ENCODE measurements around the gene ERGIC2. TPM values are rescaled to one million over a fixed set of nuclear protein-coding genes. Genes with fewer than 3 reads are reported as not detected.

Gene ERGIC2
- total RNA-seq, 1 donor = 50.3 TPM

DNA sequence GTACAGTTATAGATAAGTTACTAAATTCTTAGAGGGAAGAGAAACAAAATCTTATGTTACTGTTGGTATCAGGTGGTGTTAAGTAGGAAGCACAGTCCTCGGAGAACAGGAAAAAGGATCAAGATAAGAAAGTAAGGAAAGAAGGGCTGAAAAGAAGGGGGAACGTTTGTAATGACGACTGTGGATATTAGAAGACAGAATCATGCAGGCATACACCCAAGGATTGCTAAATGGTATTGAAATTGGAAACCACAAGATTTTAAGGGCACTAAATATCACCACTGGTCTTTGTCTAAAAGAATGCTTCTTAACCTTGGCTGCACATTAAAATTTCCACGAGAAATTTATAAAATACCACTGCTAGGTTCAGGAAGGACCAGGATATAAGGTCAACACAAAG is 34.1 kb upstream of the ERGIC2 start:
- no peak overlapping the region for H3K4me2 ChIP-seq (ENCODE audit: insufficient read depth, low read length)
- TF ChIP-seq, protein P1, sequence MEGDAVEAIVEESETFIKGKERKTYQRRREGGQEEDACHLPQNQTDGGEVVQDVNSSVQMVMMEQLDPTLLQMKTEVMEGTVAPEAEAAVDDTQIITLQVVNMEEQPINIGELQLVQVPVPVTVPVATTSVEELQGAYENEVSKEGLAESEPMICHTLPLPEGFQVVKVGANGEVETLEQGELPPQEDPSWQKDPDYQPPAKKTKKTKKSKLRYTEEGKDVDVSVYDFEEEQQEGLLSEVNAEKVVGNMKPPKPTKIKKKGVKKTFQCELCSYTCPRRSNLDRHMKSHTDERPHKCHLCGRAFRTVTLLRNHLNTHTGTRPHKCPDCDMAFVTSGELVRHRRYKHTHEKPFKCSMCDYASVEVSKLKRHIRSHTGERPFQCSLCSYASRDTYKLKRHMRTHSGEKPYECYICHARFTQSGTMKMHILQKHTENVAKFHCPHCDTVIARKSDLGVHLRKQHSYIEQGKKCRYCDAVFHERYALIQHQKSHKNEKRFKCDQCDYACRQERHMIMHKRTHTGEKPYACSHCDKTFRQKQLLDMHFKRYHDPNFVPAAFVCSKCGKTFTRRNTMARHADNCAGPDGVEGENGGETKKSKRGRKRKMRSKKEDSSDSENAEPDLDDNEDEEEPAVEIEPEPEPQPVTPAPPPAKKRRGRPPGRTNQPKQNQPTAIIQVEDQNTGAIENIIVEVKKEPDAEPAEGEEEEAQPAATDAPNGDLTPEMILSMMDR (IDR thresholded peaks at IDR 0.05; ENCODE audit: extremely low read depth, low read depth, low read length) = no peak
- H3K27ac ChIP-seq (ENCODE audit: low read depth, low read length) = no peak overlapping the region
- no peaks in the 10 kb centered on the region for H3K36me3 ChIP-seq (ENCODE audit: insufficient read depth, low read length)
- H3K4me3 ChIP-seq (ENCODE audit: insufficient read depth, low read length) = no peak overlapping the region
- no peaks in the 10 kb centered on the region for H3K79me2 ChIP-seq (ENCODE audit: insufficient read depth, low read length)
- H4K20me1 ChIP-seq (ENCODE audit: insufficient read depth, low read length) = no peaks in the 10 kb centered on the region
- no peaks in the 10 kb centered on the region for H3K9me3 ChIP-seq (ENCODE audit: low read depth, low read length)
- no peak overlapping the region for H2AFZ ChIP-seq (ENCODE audit: low read length)
- no peaks in the 10 kb centered on the region for H3K27me3 ChIP-seq (ENCODE audit: insufficient read depth, low read length)
- DNase-seq (ENCODE audit: insufficient read length, low spot score, missing footprints) = no peak
- H3K4me1 ChIP-seq (ENCODE audit: insufficient read depth, low read length) = no peaks in the 10 kb centered on the region

GRCh38 chr12:29414368-29414767 is 33.4 kb upstream of the ERGIC2 start:
- no peaks in the 10 kb centered on the region for H3K36me3 ChIP-seq (ENCODE audit: insufficient read depth, low read length)
- H3K9me3 ChIP-seq (ENCODE audit: low read depth, low read length) = no peaks in the 10 kb centered on the region
- H2AFZ ChIP-seq (ENCODE audit: low read length) = no peak overlapping the region
- TF ChIP-seq, protein P1 (IDR thresholded peaks at IDR 0.05; ENCODE audit: extremely low read depth, low read depth, low read length) = no peak
- no peak overlapping the region for H3K4me2 ChIP-seq (ENCODE audit: insufficient read depth, low read length)
- no peak overlapping the region for H3K27ac ChIP-seq (ENCODE audit: low read depth, low read length)
- DNase-seq (ENCODE audit: insufficient read length, low spot score, missing footprints) = no peak
- H3K4me1 ChIP-seq (ENCODE audit: insufficient read depth, low read length) = no peaks in the 10 kb centered on the region
- H4K20me1 ChIP-seq (ENCODE audit: insufficient read depth, low read length) = no peaks in the 10 kb centered on the region
- no peaks in the 10 kb centered on the region for H3K79me2 ChIP-seq (ENCODE audit: insufficient read depth, low read length)
- H3K4me3 ChIP-seq (ENCODE audit: insufficient read depth, low read length) = no peak overlapping the region
- no peaks in the 10 kb centered on the region for H3K27me3 ChIP-seq (ENCODE audit: insufficient read depth, low read length)

GRCh38 chr12:29405561-29405960 is 24.6 kb upstream of the ERGIC2 start:
- no peak overlapping the region for H3K27ac ChIP-seq (ENCODE audit: low read depth, low read length)
- H3K27me3 ChIP-seq (ENCODE audit: insufficient read depth, low read length) = peaks cover 6% of the 10 kb centered on the region
- TF ChIP-seq, protein P1 (IDR thresholded peaks at IDR 0.05; ENCODE audit: extremely low read depth, low read depth, low read length) = no peak
- no peaks in the 10 kb centered on the region for H3K79me2 ChIP-seq (ENCODE audit: insufficient read depth, low read length)
- H3K4me3 ChIP-seq (ENCODE audit: insufficient read depth, low read length) = no peak overlapping the region
- DNase-seq (ENCODE audit: insufficient read length, low spot score, missing footprints) = no peak
- no peak overlapping the region for H2AFZ ChIP-seq (ENCODE audit: low read length)
- no peak overlapping the region for H3K4me2 ChIP-seq (ENCODE audit: insufficient read depth, low read length)
- no peaks in the 10 kb centered on the region for H4K20me1 ChIP-seq (ENCODE audit: insufficient read depth, low read length)
- no peaks in the 10 kb centered on the region for H3K4me1 ChIP-seq (ENCODE audit: insufficient read depth, low read length)
- H3K36me3 ChIP-seq (ENCODE audit: insufficient read depth, low read length) = no peaks in the 10 kb centered on the region
- H3K9me3 ChIP-seq (ENCODE audit: low read depth, low read length) = no peaks in the 10 kb centered on the region

- Histone ChIP-seq H3K4me2 (ENCODE audit: insufficient read depth, low read length) (no peak overlapping the region), H4K20me1 (ENCODE audit: insufficient read depth, low read length) (no peaks in the 10 kb centered on the region), H2AFZ (ENCODE audit: low read length) (no peak overlapping the region), H3K27me3 (ENCODE audit: insufficient read depth, low read length) (peaks cover 6% of the 10 kb centered on the region), H3K79me2 (ENCODE audit: insufficient read depth, low read length) (no peaks in the 10 kb centered on the region), H3K27ac (ENCODE audit: low read depth, low read length) (no peak overlapping the region), H3K36me3 (ENCODE audit: insufficient read depth, low read length) (no peaks in the 10 kb centered on the region), H3K4me1 (ENCODE audit: insufficient read depth, low read length) (no peaks in the 10 kb centered on the region), H3K4me3 (ENCODE audit: insufficient read depth, low read length) (no peak overlapping the region), H3K9me3 (ENCODE audit: low read depth, low read length) (no peaks in the 10 kb centered on the region)
- no peak for DNase-seq (ENCODE audit: insufficient read length, low spot score, missing footprints)
- TF ChIP-seq, protein P1 (IDR thresholded peaks at IDR 0.05; ENCODE audit: extremely low read depth, low read depth, low read length) = no peak
These were observed 23.0 kb upstream of the ERGIC2 start for GRCh38 chr12:29403991-29404390.
